Esophagus squamous epithelium (tissue), 4 donors: Measurements from ENCODE around the gene IARS2.

Experiments used
- POLR2A ChIP-seq, 4 donors: fragments of 450-650 bp; IDR thresholded peaks; one replicate each; pipeline ENCODE4 v1.6.1; 2017; ENCODE audit warnings: antibody characterized with exemption in 4 of 4, mild to moderate bottlenecking in 4 of 4, moderate library complexity in 3 of 4
- TF ChIP-seq, protein P1 (sequence below), 6 experiments: fragments of 450-650 bp in 4 of 6; fragments of 200-600 bp in 2 of 6; sonication (generic) in 2 of 6; IDR thresholded peaks; one replicate each; pipeline ENCODE4 v1.5.1; 2016 to 2019; ENCODE audit warnings: antibody characterized with exemption in 6 of 6, mild to moderate bottlenecking in 4 of 6, moderate library complexity in 4 of 6

DNA sequence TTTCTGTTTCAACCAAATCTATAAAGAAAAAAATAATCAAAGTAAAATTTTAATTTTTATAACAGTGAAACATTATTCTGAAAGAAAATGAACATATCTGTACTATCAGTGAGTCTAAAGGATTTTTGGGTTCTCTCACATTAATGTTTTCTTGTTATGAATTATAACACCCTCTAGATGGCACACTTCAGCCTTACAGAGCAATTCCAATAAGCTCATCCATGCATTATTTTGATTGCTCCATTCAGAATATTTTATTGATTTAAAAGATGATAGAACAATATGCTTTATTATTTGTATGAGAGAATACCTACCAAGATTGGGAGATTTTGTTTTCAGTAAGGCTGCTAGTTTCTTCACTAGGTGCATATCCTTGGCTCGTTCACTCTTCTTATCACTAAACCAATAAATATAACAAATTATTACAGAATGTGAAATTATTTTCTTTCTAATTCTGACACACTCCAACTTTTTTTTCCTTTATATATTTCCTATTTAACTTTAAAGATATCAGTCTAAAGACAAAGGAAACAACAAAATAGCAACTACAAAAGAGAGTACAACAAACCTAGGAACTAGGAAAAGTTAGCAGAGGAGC lies 95.9 kb downstream of the IARS2 start:
- TF ChIP-seq POLR2A (IDR thresholded peaks at IDR 0.05): no peak
- TF ChIP-seq, protein P1, sequence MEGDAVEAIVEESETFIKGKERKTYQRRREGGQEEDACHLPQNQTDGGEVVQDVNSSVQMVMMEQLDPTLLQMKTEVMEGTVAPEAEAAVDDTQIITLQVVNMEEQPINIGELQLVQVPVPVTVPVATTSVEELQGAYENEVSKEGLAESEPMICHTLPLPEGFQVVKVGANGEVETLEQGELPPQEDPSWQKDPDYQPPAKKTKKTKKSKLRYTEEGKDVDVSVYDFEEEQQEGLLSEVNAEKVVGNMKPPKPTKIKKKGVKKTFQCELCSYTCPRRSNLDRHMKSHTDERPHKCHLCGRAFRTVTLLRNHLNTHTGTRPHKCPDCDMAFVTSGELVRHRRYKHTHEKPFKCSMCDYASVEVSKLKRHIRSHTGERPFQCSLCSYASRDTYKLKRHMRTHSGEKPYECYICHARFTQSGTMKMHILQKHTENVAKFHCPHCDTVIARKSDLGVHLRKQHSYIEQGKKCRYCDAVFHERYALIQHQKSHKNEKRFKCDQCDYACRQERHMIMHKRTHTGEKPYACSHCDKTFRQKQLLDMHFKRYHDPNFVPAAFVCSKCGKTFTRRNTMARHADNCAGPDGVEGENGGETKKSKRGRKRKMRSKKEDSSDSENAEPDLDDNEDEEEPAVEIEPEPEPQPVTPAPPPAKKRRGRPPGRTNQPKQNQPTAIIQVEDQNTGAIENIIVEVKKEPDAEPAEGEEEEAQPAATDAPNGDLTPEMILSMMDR (IDR thresholded peaks at IDR 0.05): peak in 3 of 6 experiments; percentile 17 to 44 (median 31)
